NCI-H526 treated with DMSO at 0.1 percent for 48 hours (cell line): ENCODE results near the gene SPINK4.
A peak's percentile ranks its signal among the peaks of the same experiment; 100 is the strongest.

Experiments used
- DNase-seq: peaks from one replicate; lab custom pipeline; 2025; lab: John Stamatoyannopoulos, UW

SPINK4 gene

GRCh38 chr9:33239921-33240320, at the start of gene SPINK4:
TSS of gene SPINK4 (plus strand) at chr9:33240167. CDS start at chr9:33240209, 42 bp downstream.
- DNase-seq: no peak

- no peak for DNase-seq
These were observed 47.3 kb upstream of the SPINK4 start for GRCh38 chr9:33192493-33193255.

GRCh38 chr9:33193818-33194217, 46.1 kb upstream of the SPINK4 start:
- no peak for DNase-seq

GRCh38 chr9:33196736-33197135, 43.2 kb upstream of the SPINK4 start:
- no peak for DNase-seq

- DNase-seq: no peak
These were observed 42.5 kb upstream of the SPINK4 start for GRCh38 chr9:33197279-33198152.

GRCh38 chr9:33198165-33198564, 41.8 kb upstream of the SPINK4 start:
- DNase-seq: no peak

GRCh38 chr9:33202018-33202417, 37.9 kb upstream of the SPINK4 start:
- no peak for DNase-seq

- no peak for DNase-seq
These were observed 37.3 kb upstream of the SPINK4 start for GRCh38 chr9:33202552-33203201.

- DNase-seq: no peak
These were observed 30.6 kb upstream of the SPINK4 start for GRCh38 chr9:33209394-33209793.

GRCh38 chr9:33210006-33210715, 29.8 kb upstream of the SPINK4 start:
- no peak for DNase-seq

- DNase-seq: no peak
These were observed 28.1 kb upstream of the SPINK4 start for GRCh38 chr9:33211695-33212393.

GRCh38 chr9:33220681-33221567, 19.0 kb upstream of the SPINK4 start:
- no peak for DNase-seq

- DNase-seq: no peak
These were observed 18.4 kb upstream of the SPINK4 start for GRCh38 chr9:33221568-33221884.

- DNase-seq: no peak
These were observed 17.9 kb upstream of the SPINK4 start for GRCh38 chr9:33222031-33222430.

- DNase-seq: no peak
These were observed 16.3 kb upstream of the SPINK4 start for GRCh38 chr9:33223696-33224095.

- peak; percentile 37 for DNase-seq
These were observed 14.4 kb upstream of the SPINK4 start for GRCh38 chr9:33225319-33226147.

GRCh38 chr9:33227008-33227398, 13.0 kb upstream of the SPINK4 start:
- no peak for DNase-seq

- DNase-seq: no peak
These were observed 12.2 kb upstream of the SPINK4 start for GRCh38 chr9:33227741-33228140.

- DNase-seq: no peak
These were observed 11.4 kb upstream of the SPINK4 start for GRCh38 chr9:33228606-33229005.
